Neural progenitor cell (in vitro differentiated cells): Measurements from ENCODE around the gene STOML1. TPM values are rescaled to one million over a fixed set of nuclear protein-coding genes. Genes with fewer than 3 reads are reported as not detected.
A peak's percentile ranks its signal among the peaks of the same experiment; 100 is the strongest.

Experiments used
- DNase-seq: peaks from one replicate; pipeline ENCODE4 v3.0.0-alpha.2; 2016; ENCODE audit warnings: low spot score
- H2AFZ ChIP-seq: fragments of 200-600 bp; sonication (generic); replicated peaks from 2 replicates; pipeline ENCODE4 v1.6.1; 2016; ENCODE audit warnings: antibody characterized with exemption
- H3F3A ChIP-seq: fragments of 200-600 bp; sonication (generic); 2 replicates; pipeline ENCODE4 v1.6.1; 2016; ENCODE audit warnings: antibody characterized with exemption, low read depth
- H3K27ac ChIP-seq: fragments of 200-600 bp; sonication (generic); 2 replicates; pipeline ENCODE4 v1.5.1; 2016; ENCODE audit warnings: mild to moderate bottlenecking
- H3K27me3 ChIP-seq: fragments of 200-600 bp; sonication (generic); 2 replicates; pipeline ENCODE4 v1.6.1; 2016; ENCODE audit warnings: mild to moderate bottlenecking, moderate library complexity
- H3K36me3 ChIP-seq: fragments of 200-600 bp; sonication (generic); 2 replicates; pipeline ENCODE4 v1.5.1; 2016
- H3K4me1 ChIP-seq: fragments of 200-600 bp; sonication (generic); 2 replicates; pipeline ENCODE4 v1.6.1; 2016; ENCODE audit warnings: mixed run types
- H3K4me2 ChIP-seq: fragments of 200-600 bp; sonication (generic); 2 replicates; pipeline ENCODE4 v1.6.1; 2016
- H3K4me3 ChIP-seq: fragments of 200-600 bp; sonication (generic); 2 replicates; pipeline ENCODE4 v1.5.1; 2016
- H3K79me2 ChIP-seq: fragments of 200-600 bp; sonication (generic); 2 replicates; pipeline ENCODE4 v1.6.1; 2016; ENCODE audit warnings: low read depth
- H3K9ac ChIP-seq: fragments of 200-600 bp; sonication (generic); 2 replicates; pipeline ENCODE4 v1.6.1; 2016
- H3K9me3 ChIP-seq: fragments of 200-600 bp; sonication (generic); 2 replicates; pipeline ENCODE4 v1.5.1; 2016; ENCODE audit warnings: low read depth
- H4K20me1 ChIP-seq: fragments of 200-600 bp; sonication (generic); 2 replicates; pipeline ENCODE4 v1.6.1; 2016; ENCODE audit warnings: low read depth
- H3K27ac Mint-ChIP-seq: 3 replicates; pipeline ENCODE4 v1.8.0; 2021; ENCODE audit warnings: mixed read lengths
- H3K27me3 Mint-ChIP-seq: 2 replicates; pipeline ENCODE4 v1.8.0; 2022; ENCODE audit warnings: low read depth, mild to moderate bottlenecking, inconsistent platforms, moderate library complexity, mixed read lengths; ENCODE audit not compliant: insufficient read depth
- H3K36me3 Mint-ChIP-seq: 3 replicates; pipeline ENCODE4 v1.8.0; 2021; ENCODE audit warnings: mixed read lengths
- H3K4me1 Mint-ChIP-seq: 3 replicates; pipeline ENCODE4 v1.8.0; 2021; ENCODE audit warnings: mixed read lengths
- H3K4me3 Mint-ChIP-seq: 3 replicates; pipeline ENCODE4 v1.8.0; 2021; ENCODE audit warnings: mild to moderate bottlenecking, moderate library complexity, mixed read lengths
- H3K9me3 Mint-ChIP-seq: 3 replicates; pipeline ENCODE4 v1.8.0; 2020; ENCODE audit warnings: mixed read lengths
- CTCF ChIP-seq: fragments of 200-600 bp; sonication (generic); IDR thresholded peaks from 2 replicates; pipeline ENCODE4 v1.5.1; 2017; ENCODE audit warnings: antibody characterized with exemption, mild to moderate bottlenecking
- EZH2 ChIP-seq: fragments of 200-600 bp; sonication (generic); IDR thresholded peaks from 2 replicates; pipeline ENCODE4 v1.6.1; 2017; ENCODE audit warnings: antibody characterized with exemption, mild to moderate bottlenecking, moderate library complexity
- EZH2phosphoT487 ChIP-seq: fragments of 200-600 bp; sonication (generic); IDR thresholded peaks from 2 replicates; pipeline ENCODE4 v1.6.1; 2017; ENCODE audit warnings: antibody characterized with exemption
- total RNA-seq: library from RNA; depleted of rRNA; stranded (reverse); fragments of >200 nt; gene quantifications from 2 replicates; pipeline ENCODE4 v1.2.3, GENCODE V29; 2015; ENCODE audit warnings: low replicate concordance

STOML1 gene
- total RNA-seq, 1 donor from 2014 or later: 2.0 TPM

- Mint-ChIP-seq H3K27me3 (peaks cover 5% of the 10 kb centered on the region), H3K4me3 (peak overlapping the region; percentile 52), H3K4me1 (peaks cover 21% of the 10 kb centered on the region), H3K9me3 (no peaks in the 10 kb centered on the region), H3K36me3 (peaks cover 5% of the 10 kb centered on the region), H3K27ac (peak overlapping the region; percentile 34)
- Histone ChIP-seq H3K4me1 (no peaks in the 10 kb centered on the region), H3K4me2 (no peak overlapping the region), H3K27me3 (no peaks in the 10 kb centered on the region), H3K79me2 (no peaks in the 10 kb centered on the region), H3F3A (no peaks in the 10 kb centered on the region), H4K20me1 (no peaks in the 10 kb centered on the region), H3K9ac (no peak overlapping the region), H3K9me3 (no peaks in the 10 kb centered on the region), H3K36me3 (no peaks in the 10 kb centered on the region), H3K27ac (no peak overlapping the region), H3K4me3 (no peak overlapping the region), H2AFZ (no peak overlapping the region)
- TF ChIP-seq EZH2 (no peak), EZH2phosphoT487 (no peak), CTCF (no peak)
- DNase-seq: peak; percentile 31
Measured at GRCh38 chr15:73986055-73986775, 5.9 kb downstream of the STOML1 start.

GRCh38 chr15:73985101-73985873 is 6.8 kb downstream of the STOML1 start:
- Histone ChIP-seq H3K36me3 (no peaks in the 10 kb centered on the region), H3K4me2 (no peak overlapping the region)
- no peak overlapping the region for H3K27ac Mint-ChIP-seq

GRCh38 chr15:73984208-73984979 is 7.7 kb downstream of the STOML1 start:
- Histone ChIP-seq H3K9me3 (no peaks in the 10 kb centered on the region), H3K27ac (no peak overlapping the region), H3K36me3 (no peaks in the 10 kb centered on the region), H3F3A (no peaks in the 10 kb centered on the region), H3K4me2 (no peak overlapping the region), H3K4me3 (no peak overlapping the region), H3K4me1 (no peaks in the 10 kb centered on the region), H3K27me3 (no peaks in the 10 kb centered on the region), H3K79me2 (no peaks in the 10 kb centered on the region), H3K9ac (no peak overlapping the region), H2AFZ (no peak overlapping the region), H4K20me1 (no peaks in the 10 kb centered on the region)
- Mint-ChIP-seq H3K4me3 (peak overlapping the region; percentile 0), H3K4me1 (peaks cover 19% of the 10 kb centered on the region), H3K27me3 (peaks cover 5% of the 10 kb centered on the region), H3K36me3 (peaks cover 5% of the 10 kb centered on the region), H3K27ac (no peak overlapping the region), H3K9me3 (no peaks in the 10 kb centered on the region)
- DNase-seq: no peak
- TF ChIP-seq CTCF (no peak), EZH2 (no peak), EZH2phosphoT487 (no peak)

More at GRCh38 chr15:73985101-73985873, 6.8 kb downstream of the STOML1 start:
- no peak overlapping the region for H3K9ac ChIP-seq
- H3K27me3 Mint-ChIP-seq: peaks cover 5% of the 10 kb centered on the region
- H3K9me3 ChIP-seq: no peaks in the 10 kb centered on the region
- no peak for TF ChIP-seq CTCF
- no peak for TF ChIP-seq EZH2
- TF ChIP-seq EZH2phosphoT487: no peak
- no peaks in the 10 kb centered on the region for H3K4me1 ChIP-seq
- H3K79me2 ChIP-seq: no peaks in the 10 kb centered on the region
- H2AFZ ChIP-seq: no peak overlapping the region
- H3K4me3 ChIP-seq: no peak overlapping the region
- no peaks in the 10 kb centered on the region for H3K27me3 ChIP-seq
- no peaks in the 10 kb centered on the region for H3K9me3 Mint-ChIP-seq
- H3F3A ChIP-seq: no peaks in the 10 kb centered on the region
- H3K4me1 Mint-ChIP-seq: peaks cover 19% of the 10 kb centered on the region
- no peaks in the 10 kb centered on the region for H4K20me1 ChIP-seq
- H3K27ac ChIP-seq: no peak overlapping the region
- peaks cover 5% of the 10 kb centered on the region for H3K36me3 Mint-ChIP-seq
- H3K4me3 Mint-ChIP-seq: no peak overlapping the region
- DNase-seq: no peak
